Measurements from ENCODE around the gene ZNF785. TPM values are rescaled to one million over a fixed set of nuclear protein-coding genes. Genes with fewer than 3 reads are reported as not detected.

Gene ZNF785
- total RNA-seq, 4 donors from 2014 or later: 0.70 to 3.2 (median 1.0) TPM

- ATAC-seq: peak; percentile 67 to 70
- Histone ChIP-seq H3K4me1 (peaks cover 23 to 27% of the 10 kb centered on the region in 2 donors), H3K9me3 (no peaks in the 10 kb centered on the region), H3K4me3 (peak overlapping the region; percentile 65 to 88 (median 82)), H3K27ac (peak overlapping the region; percentile 90 to 96 (median 94)), H3K36me3 (peaks cover 0 to 10% of the 10 kb centered on the region in 2 donors), H3K27me3 (no peaks in the 10 kb centered on the region)
- in situ Hi-C loops (cut with MboI; ENCODE audit: low sequenced_read_pairs in 4 of 4): loop anchor here in 2 of 4 donors (10.0 kb wide), 2 partner anchors 91 to 101 kb away; partner anchors contain the start of genes DCTPP1 (in 1 of the 2) and SEPHS2 (in 1 of the 2)
- intact Hi-C loops (cut with DNase I; ENCODE audit: low total_unique reads): loop anchor here (1.0 to 10.0 kb wide), 6 partner anchors 23 to 541 kb away; partner anchors contain the start of genes HIRIP3, INO80E, ZNF688 and ZNF764
- peak; percentile 44 to 75 (median 59) for TF ChIP-seq CTCF (IDR thresholded peaks at IDR 0.05 in 4 of 5, conservative IDR thresholded peaks at IDR 0.05 in 1 of 5)
- TF ChIP-seq POLR2A (IDR thresholded peaks at IDR 0.05): peak in 1 of 2 donors; percentile 18
- peak; percentile 74 to 78 for DNase-seq
These were observed 49.7 kb downstream of the ZNF785 start for GRCh38 chr16:30535777-30536190.

GRCh38 chr16:30535106-30535776 lies 50.3 kb downstream of the ZNF785 start:
- DNase-seq (peak in 1 of 2 donors; percentile 17), ATAC-seq (peak; percentile 27 to 47)
- TF ChIP-seq POLR2A (IDR thresholded peaks at IDR 0.05) (no peak), CTCF (IDR thresholded peaks at IDR 0.05 in 4 of 5, conservative IDR thresholded peaks at IDR 0.05 in 1 of 5) (no peak)
- no peaks in the 10 kb centered on the region for H3K9me3 ChIP-seq
- peaks cover 23 to 27% of the 10 kb centered on the region in 2 donors for H3K4me1 ChIP-seq
- no peaks in the 10 kb centered on the region for H3K27me3 ChIP-seq
- in situ Hi-C loops (cut with MboI; ENCODE audit: low sequenced_read_pairs in 4 of 4): loop anchor here in 2 of 4 donors (10.0 kb wide), 2 partner anchors 90 to 100 kb away; partner anchors contain the start of genes DCTPP1 (in 1 of the 2) and SEPHS2 (in 1 of the 2)
- peaks cover 0 to 10% of the 10 kb centered on the region in 2 donors for H3K36me3 ChIP-seq
- H3K4me3 ChIP-seq: peak overlapping the region; percentile 65 to 88 (median 82)
- peak overlapping the region; percentile 90 to 96 (median 94) for H3K27ac ChIP-seq
- intact Hi-C loops (cut with DNase I; ENCODE audit: low total_unique reads): loop anchor here (1.0 to 10.0 kb wide), 5 partner anchors 23 to 540 kb away; partner anchors contain the start of genes HIRIP3, INO80E, ZNF688 and ZNF764

GRCh38 chr16:30534368-30535105 lies 51.0 kb downstream of the ZNF785 start, which contains the start of gene ZNF747:
ZNF747 (minus strand) TSS chr16:30534858; CDS start chr16:30534679, 179 bp downstream.
- in situ Hi-C loops (cut with MboI; ENCODE audit: low sequenced_read_pairs in 4 of 4): loop anchor here in 2 of 4 donors (10.0 kb wide), 2 partner anchors 90 to 100 kb away; partner anchors contain the start of genes DCTPP1 (in 1 of the 2) and SEPHS2 (in 1 of the 2)
- peak; percentile 93 to 95 for DNase-seq
- peak; percentile 87 to 91 for ATAC-seq
- Histone ChIP-seq H3K4me1 (peaks cover 23 to 24% of the 10 kb centered on the region in 2 donors), H3K36me3 (peaks cover 0 to 10% of the 10 kb centered on the region in 2 donors), H3K27me3 (no peaks in the 10 kb centered on the region), H3K4me3 (peak within 1 kb of the TSS; percentile 65 to 88 (median 82)), H3K27ac (peak within 1 kb of the TSS; percentile 90 to 96 (median 94)), H3K9me3 (no peaks in the 10 kb centered on the region)
- intact Hi-C loops (cut with DNase I; ENCODE audit: low total_unique reads): loop anchor here (1.0 to 10.0 kb wide), 5 partner anchors 24 to 540 kb away; partner anchors contain the start of genes HIRIP3, INO80E, ZNF688 and ZNF764
- peak; percentile 71 to 74 for TF ChIP-seq POLR2A (IDR thresholded peaks at IDR 0.05)
- peak in 1 of 5 experiments; percentile 6 for TF ChIP-seq CTCF (IDR thresholded peaks at IDR 0.05 in 4 of 5, conservative IDR thresholded peaks at IDR 0.05 in 1 of 5)

GRCh38 chr16:30533748-30534367 lies 51.6 kb downstream of the ZNF785 start:
- intact Hi-C loops (cut with DNase I; ENCODE audit: low total_unique reads): loop anchor here (10.0 kb wide), 1 partner anchor 539 kb away; the partner anchor contains the start of genes HIRIP3 and INO80E
- TF ChIP-seq CTCF (IDR thresholded peaks at IDR 0.05 in 4 of 5, conservative IDR thresholded peaks at IDR 0.05 in 1 of 5) (no peak), POLR2A (IDR thresholded peaks at IDR 0.05) (no peak)
- ATAC-seq (peak in 1 of 2 donors; percentile 1), DNase-seq (no peak)
- Histone ChIP-seq H3K4me3 (peak overlapping the region; percentile 65 to 88 (median 82)), H3K27me3 (no peaks in the 10 kb centered on the region), H3K4me1 (peaks cover 26 to 30% of the 10 kb centered on the region in 2 donors), H3K27ac (peak overlapping the region; percentile 90 to 96 (median 94)), H3K36me3 (peaks cover 0 to 10% of the 10 kb centered on the region in 2 donors), H3K9me3 (no peaks in the 10 kb centered on the region)
- in situ Hi-C loops (cut with MboI; ENCODE audit: low sequenced_read_pairs in 4 of 4): loop anchor here in 2 of 4 donors (10.0 kb wide), 2 partner anchors 89 to 99 kb away; partner anchors contain the start of genes DCTPP1 (in 1 of the 2) and SEPHS2 (in 1 of the 2)
